Testis (tissue), 3 donors: ENCODE data around the gene PCIF1. TPM values are rescaled to one million over a fixed set of nuclear protein-coding genes. Genes with fewer than 3 reads are reported as not detected.
"Not testable (repeated sequence)": the region's sequence is repeated elsewhere in the genome, so short reads cannot be mapped to it uniquely, and the experiment has no call there.

Experiments
- DNase-seq: peaks from one replicate; pipeline ENCODE4 v3.0.0-alpha.2; 2019
- H3K27ac ChIP-seq, 2 donors: fragments of 200-600 bp; sonication (generic); one replicate each; pipeline ENCODE4 v1.5.1; 2019
- H3K27me3 ChIP-seq: fragments of 200-600 bp; sonication (generic); one replicate; pipeline ENCODE4 v1.5.1; 2019
- H3K36me3 ChIP-seq: fragments of 200-600 bp; sonication (generic); one replicate; pipeline ENCODE4 v1.5.1; 2017; ENCODE audit warnings: low read depth; ENCODE audit errors: missing control alignments
- H3K4me1 ChIP-seq: fragments of 200-600 bp; sonication (generic); one replicate; pipeline ENCODE4 v1.5.1; 2019
- H3K4me3 ChIP-seq, 2 donors: fragments of 200-600 bp; sonication (generic); one replicate each; pipeline ENCODE4 v1.5.1; 2017 to 2019
- H3K9me3 ChIP-seq: fragments of 200-600 bp; sonication (generic); one replicate; pipeline ENCODE4 v1.5.1; 2017
- CTCF ChIP-seq, 3 experiments: fragments of 450-650 bp in 2 of 3; fragments of 200-600 bp in 1 of 3; sonication (generic) in 1 of 3; IDR thresholded peaks; one replicate each; pipeline ENCODE4 v1.5.1; 2016 to 2019; ENCODE audit warnings: antibody characterized with exemption in 3 of 3, mild to moderate bottlenecking in 2 of 3, moderate library complexity in 1 of 3
- POLR2A ChIP-seq: fragments of 450-650 bp; IDR thresholded peaks from one replicate; pipeline ENCODE4 v1.6.1; 2017; ENCODE audit warnings: antibody characterized with exemption, mild to moderate bottlenecking, moderate library complexity
- WGBS, 2 donors: methylation state at CpG; one replicate each; pipeline ENCODE4 v1.1.5; 2018; 5-methylcytosine and 5-hydroxymethylcytosine counted together
- intact Hi-C: fragments of 100-400 bp; cut with DNase I; formaldehyde crosslinking; loops from one replicate; pipeline ENCODE4 v1.15.1; 2023; ENCODE audit warnings: low total_unique reads
- polyA plus RNA-seq: library from polyadenylated mRNA; stranded (reverse); fragments of 350-450 nt; fragmentation: Illumina TruSeq; extraction: RNeasy Lipid Tissue Mini Kit (QIAGEN cat#74804); gene quantifications from one replicate; pipeline ENCODE4 v1.2.3, GENCODE V29; 2014; ENCODE audit warnings: low read depth, low replicate concordance; ENCODE audit not compliant: insufficient read depth
- total RNA-seq, 2 donors: library from RNA; depleted of rRNA; stranded (reverse); fragments of >200 nt; gene quantifications; one replicate each; pipeline ENCODE4 v1.2.3, GENCODE V29; 2016

The PCIF1 gene
- total and polyA plus RNA-seq, 3 donors from 2014 or later = 39.3 to 48.7 (median 39.4) TPM

- TF ChIP-seq POLR2A (no peak), CTCF (IDR thresholded peaks at IDR 0.05) (no peak)
- Histone ChIP-seq H3K9me3 (no peaks in the 10 kb centered on the region), H3K4me1 (no peaks in the 10 kb centered on the region), H3K27me3 (no peaks in the 10 kb centered on the region), H3K27ac (no peak overlapping the region), H3K36me3 (no peaks in the 10 kb centered on the region), H3K4me3 (no peak overlapping the region)
- 78 to 80% methylated on average over 2 of the region's 2 CpGs for WGBS, 2 donors
- DNase-seq = no peak
- intact Hi-C loops = loop anchor here (10.0 kb wide), 1 partner anchor 58 kb away; no protein-coding TSS in a partner anchor
Observed at GRCh38 chr20:45897289-45897688, 37.2 kb upstream of the PCIF1 start.

GRCh38 chr20:45897692-45898091 lies 36.8 kb upstream of the PCIF1 start:
- 79 to 88% methylated on average over 7 of the region's 7 CpGs for WGBS, 2 donors
- intact Hi-C loops = loop anchor here (10.0 kb wide), 1 partner anchor 57 kb away; no protein-coding TSS in a partner anchor
- no peaks in the 10 kb centered on the region for H3K9me3 ChIP-seq

GRCh38 chr20:45898285-45898684 lies 36.2 kb upstream of the PCIF1 start:
- 79% methylated on average over 12 of the region's 12 CpGs for WGBS, 2 donors
- H3K36me3 ChIP-seq = no peaks in the 10 kb centered on the region
- intact Hi-C loops = loop anchor here (10.0 kb wide), 1 partner anchor 57 kb away; no protein-coding TSS in a partner anchor
- DNase-seq = no peak
- H3K4me1 ChIP-seq = no peaks in the 10 kb centered on the region
- H3K4me3 ChIP-seq = no peak overlapping the region
- H3K27ac ChIP-seq = no peak overlapping the region
- H3K27me3 ChIP-seq = no peaks in the 10 kb centered on the region
- H3K9me3 ChIP-seq = no peaks in the 10 kb centered on the region
- TF ChIP-seq POLR2A = no peak
- no peak for TF ChIP-seq CTCF (IDR thresholded peaks at IDR 0.05)

More at GRCh38 chr20:45897692-45898091, 36.8 kb upstream of the PCIF1 start:
- Histone ChIP-seq H3K36me3 (no peaks in the 10 kb centered on the region), H3K27me3 (no peaks in the 10 kb centered on the region), H3K27ac (no peak overlapping the region), H3K4me3 (no peak overlapping the region), H3K4me1 (no peaks in the 10 kb centered on the region)
- no peak for DNase-seq
- TF ChIP-seq CTCF (IDR thresholded peaks at IDR 0.05) (no peak), POLR2A (no peak)

- no peaks in the 10 kb centered on the region for H3K36me3 ChIP-seq
- no peaks in the 10 kb centered on the region for H3K9me3 ChIP-seq
- no peak overlapping the region for H3K4me3 ChIP-seq
- no peak for TF ChIP-seq POLR2A
- TF ChIP-seq CTCF (IDR thresholded peaks at IDR 0.05) = no peak
- WGBS, 2 donors = 86 to 88% methylated on average over 10 to 13 of the region's 13 CpGs
- no peak for DNase-seq
- H3K27ac ChIP-seq = no peak overlapping the region
- intact Hi-C loops = loop anchor here (10.0 kb wide), 1 partner anchor 56 kb away; no protein-coding TSS in a partner anchor
- H3K27me3 ChIP-seq = no peaks in the 10 kb centered on the region
- no peaks in the 10 kb centered on the region for H3K4me1 ChIP-seq
Observed at GRCh38 chr20:45899046-45899835, 35.2 kb upstream of the PCIF1 start.

- DNase-seq, H3K4me3 ChIP-seq, H3K4me1 ChIP-seq, H3K9me3 ChIP-seq, H3K36me3 ChIP-seq, H3K27me3 ChIP-seq, intact Hi-C loops, H3K27ac ChIP-seq: not testable (repeated sequence)
- WGBS, 2 donors = 83 to 86% methylated on average over 6 of the region's 6 CpGs
Observed at GRCh38 chr20:45901332-45901731, 33.2 kb upstream of the PCIF1 start.
